ENCODE measurements around the gene FGF16.

DNA sequence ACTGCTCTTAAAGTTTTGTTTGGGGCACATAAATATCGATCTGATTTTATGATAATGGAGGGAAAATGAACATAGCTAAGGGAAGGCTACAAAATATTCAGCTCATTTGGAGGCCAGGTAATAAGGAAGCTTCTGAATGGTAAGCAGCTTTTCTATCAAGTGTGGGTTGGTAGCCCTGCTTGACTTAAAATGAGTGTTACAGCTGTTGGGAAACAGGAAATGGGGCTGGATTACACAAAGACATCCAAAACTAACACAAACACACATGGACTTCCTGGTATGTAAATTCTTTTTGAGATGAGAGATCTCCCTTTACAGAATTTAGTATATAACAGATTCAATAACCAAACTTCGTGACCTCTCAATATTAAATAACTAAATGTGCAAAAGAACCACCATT lies 58.0 kb downstream of the FGF16 start:
- TF ChIP-seq, protein P1, sequence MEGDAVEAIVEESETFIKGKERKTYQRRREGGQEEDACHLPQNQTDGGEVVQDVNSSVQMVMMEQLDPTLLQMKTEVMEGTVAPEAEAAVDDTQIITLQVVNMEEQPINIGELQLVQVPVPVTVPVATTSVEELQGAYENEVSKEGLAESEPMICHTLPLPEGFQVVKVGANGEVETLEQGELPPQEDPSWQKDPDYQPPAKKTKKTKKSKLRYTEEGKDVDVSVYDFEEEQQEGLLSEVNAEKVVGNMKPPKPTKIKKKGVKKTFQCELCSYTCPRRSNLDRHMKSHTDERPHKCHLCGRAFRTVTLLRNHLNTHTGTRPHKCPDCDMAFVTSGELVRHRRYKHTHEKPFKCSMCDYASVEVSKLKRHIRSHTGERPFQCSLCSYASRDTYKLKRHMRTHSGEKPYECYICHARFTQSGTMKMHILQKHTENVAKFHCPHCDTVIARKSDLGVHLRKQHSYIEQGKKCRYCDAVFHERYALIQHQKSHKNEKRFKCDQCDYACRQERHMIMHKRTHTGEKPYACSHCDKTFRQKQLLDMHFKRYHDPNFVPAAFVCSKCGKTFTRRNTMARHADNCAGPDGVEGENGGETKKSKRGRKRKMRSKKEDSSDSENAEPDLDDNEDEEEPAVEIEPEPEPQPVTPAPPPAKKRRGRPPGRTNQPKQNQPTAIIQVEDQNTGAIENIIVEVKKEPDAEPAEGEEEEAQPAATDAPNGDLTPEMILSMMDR (conservative IDR thresholded peaks at IDR 0.05), result no peak
- TF ChIP-seq EZH2 (IDR thresholded peaks at IDR 0.05; ENCODE audit: low read depth), result no peak

Measured in PC-9 (cell line).